Esophagus muscularis mucosa (tissue), 3 donors: ENCODE data around the gene KLHL1.

Experiments
- POLR2A ChIP-seq: fragments of 450-650 bp; IDR thresholded peaks from one replicate; pipeline ENCODE4 v1.6.1; 2017; ENCODE audit warnings: antibody characterized with exemption, moderate library complexity, mild to moderate bottlenecking, low read depth
- POLR2AphosphoS5 ChIP-seq, 2 donors: sonication (generic); formaldehyde crosslinking; IDR thresholded peaks; one replicate each; pipeline ENCODE4 v1.6.1; 2017; ENCODE audit warnings: antibody characterized with exemption in 2 of 2
- TF ChIP-seq, protein P1 (sequence below), 3 experiments: fragments of 200-600 bp in 2 of 3; fragments of 450-650 bp in 1 of 3; sonication (generic) in 2 of 3; IDR thresholded peaks; one replicate each; pipeline ENCODE4 v1.5.1; 2017 to 2019; ENCODE audit warnings: antibody characterized with exemption in 3 of 3, mild to moderate bottlenecking in 2 of 3, moderate library complexity in 1 of 3

DNA sequence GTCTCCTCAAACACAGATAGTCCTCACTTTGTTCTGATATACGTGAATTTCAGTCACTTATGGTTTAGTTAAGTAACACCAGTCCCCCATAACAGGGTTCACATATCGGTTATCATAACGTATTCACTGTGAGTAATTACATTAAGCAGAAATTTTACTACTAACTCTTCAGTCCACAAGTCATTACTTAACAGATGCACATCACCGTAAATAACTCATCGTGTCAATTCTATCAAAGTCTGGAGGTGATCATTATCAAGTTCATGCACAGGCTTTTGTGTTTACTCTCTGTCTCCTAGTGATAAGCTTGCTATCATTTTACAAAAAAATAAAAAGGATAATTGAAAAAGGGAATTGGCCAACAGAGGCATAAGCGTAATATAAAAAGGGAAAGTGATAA lies 288.1 kb downstream of the KLHL1 start:
- TF ChIP-seq, protein P1, sequence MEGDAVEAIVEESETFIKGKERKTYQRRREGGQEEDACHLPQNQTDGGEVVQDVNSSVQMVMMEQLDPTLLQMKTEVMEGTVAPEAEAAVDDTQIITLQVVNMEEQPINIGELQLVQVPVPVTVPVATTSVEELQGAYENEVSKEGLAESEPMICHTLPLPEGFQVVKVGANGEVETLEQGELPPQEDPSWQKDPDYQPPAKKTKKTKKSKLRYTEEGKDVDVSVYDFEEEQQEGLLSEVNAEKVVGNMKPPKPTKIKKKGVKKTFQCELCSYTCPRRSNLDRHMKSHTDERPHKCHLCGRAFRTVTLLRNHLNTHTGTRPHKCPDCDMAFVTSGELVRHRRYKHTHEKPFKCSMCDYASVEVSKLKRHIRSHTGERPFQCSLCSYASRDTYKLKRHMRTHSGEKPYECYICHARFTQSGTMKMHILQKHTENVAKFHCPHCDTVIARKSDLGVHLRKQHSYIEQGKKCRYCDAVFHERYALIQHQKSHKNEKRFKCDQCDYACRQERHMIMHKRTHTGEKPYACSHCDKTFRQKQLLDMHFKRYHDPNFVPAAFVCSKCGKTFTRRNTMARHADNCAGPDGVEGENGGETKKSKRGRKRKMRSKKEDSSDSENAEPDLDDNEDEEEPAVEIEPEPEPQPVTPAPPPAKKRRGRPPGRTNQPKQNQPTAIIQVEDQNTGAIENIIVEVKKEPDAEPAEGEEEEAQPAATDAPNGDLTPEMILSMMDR (IDR thresholded peaks at IDR 0.05), result no peak
- no peak for TF ChIP-seq POLR2A
- no peak for TF ChIP-seq POLR2AphosphoS5 (IDR thresholded peaks at IDR 0.05)
